ENCODE data around the gene WDR82.

WDR82 gene

GRCh38 chr3:52243791-52244628, 34.4 kb downstream of the WDR82 start:
- no peak overlapping the region for H3K4me3 ChIP-seq (replicated peaks in 1 of 2; ENCODE audit: low read depth in 2 of 2, low read length in 2 of 2)
- no peak for TF ChIP-seq CTCF (IDR thresholded peaks at IDR 0.05; ENCODE audit: low read depth, low read length)
- DNase-seq (ENCODE audit: low read depth in 2 of 2): peak; percentile 43 to 60

GRCh38 chr3:52242039-52242438, 36.4 kb downstream of the WDR82 start:
- TF ChIP-seq CTCF (IDR thresholded peaks at IDR 0.05; ENCODE audit: low read depth, low read length): no peak

GRCh38 chr3:52240886-52241370, 37.5 kb downstream of the WDR82 start:
- no peak for TF ChIP-seq CTCF (IDR thresholded peaks at IDR 0.05; ENCODE audit: low read depth, low read length)
- no peak for DNase-seq (ENCODE audit: low read depth in 2 of 2)
- no peak overlapping the region for H3K4me3 ChIP-seq (replicated peaks in 1 of 2; ENCODE audit: low read depth in 2 of 2, low read length in 2 of 2)

More at GRCh38 chr3:52242039-52242438, 36.4 kb downstream of the WDR82 start:
- DNase-seq (ENCODE audit: low read depth in 2 of 2): no peak
- H3K4me3 ChIP-seq (replicated peaks in 1 of 2; ENCODE audit: low read depth in 2 of 2, low read length in 2 of 2): no peak overlapping the region

GRCh38 chr3:52240059-52240885, 38.2 kb downstream of the WDR82 start:
- peak overlapping the region in 1 of 2 donors; percentile 90 for H3K4me3 ChIP-seq (replicated peaks in 1 of 2; ENCODE audit: low read depth in 2 of 2, low read length in 2 of 2)
- peak; percentile 8 for TF ChIP-seq CTCF (IDR thresholded peaks at IDR 0.05; ENCODE audit: low read depth, low read length)
- DNase-seq (ENCODE audit: low read depth in 2 of 2): peak; percentile 93 to 95

GRCh38 chr3:52238761-52239701, 39.4 kb downstream of the WDR82 start, which contains the start of gene TWF2:
Gene TWF2, minus strand, starts transcription at chr3:52239158. Its CDS starts 142 bp downstream, at chr3:52239016.
- DNase-seq (ENCODE audit: low read depth in 2 of 2): peak; percentile 74 to 82
- H3K4me3 ChIP-seq (replicated peaks in 1 of 2; ENCODE audit: low read depth in 2 of 2, low read length in 2 of 2): peak within 1 kb of the TSS; percentile 90 to 92
- peak; percentile 41 for TF ChIP-seq CTCF (IDR thresholded peaks at IDR 0.05; ENCODE audit: low read depth, low read length)
